ENCODE results near the gene NUDT8.
"Not testable (repeated sequence)": the region's sequence is repeated elsewhere in the genome, so short reads cannot be mapped to it uniquely, and the experiment has no call there.

- TF ChIP-seq POLR2A (IDR thresholded peaks at IDR 0.05) = not testable (repeated sequence)
- TF ChIP-seq, protein P1, sequence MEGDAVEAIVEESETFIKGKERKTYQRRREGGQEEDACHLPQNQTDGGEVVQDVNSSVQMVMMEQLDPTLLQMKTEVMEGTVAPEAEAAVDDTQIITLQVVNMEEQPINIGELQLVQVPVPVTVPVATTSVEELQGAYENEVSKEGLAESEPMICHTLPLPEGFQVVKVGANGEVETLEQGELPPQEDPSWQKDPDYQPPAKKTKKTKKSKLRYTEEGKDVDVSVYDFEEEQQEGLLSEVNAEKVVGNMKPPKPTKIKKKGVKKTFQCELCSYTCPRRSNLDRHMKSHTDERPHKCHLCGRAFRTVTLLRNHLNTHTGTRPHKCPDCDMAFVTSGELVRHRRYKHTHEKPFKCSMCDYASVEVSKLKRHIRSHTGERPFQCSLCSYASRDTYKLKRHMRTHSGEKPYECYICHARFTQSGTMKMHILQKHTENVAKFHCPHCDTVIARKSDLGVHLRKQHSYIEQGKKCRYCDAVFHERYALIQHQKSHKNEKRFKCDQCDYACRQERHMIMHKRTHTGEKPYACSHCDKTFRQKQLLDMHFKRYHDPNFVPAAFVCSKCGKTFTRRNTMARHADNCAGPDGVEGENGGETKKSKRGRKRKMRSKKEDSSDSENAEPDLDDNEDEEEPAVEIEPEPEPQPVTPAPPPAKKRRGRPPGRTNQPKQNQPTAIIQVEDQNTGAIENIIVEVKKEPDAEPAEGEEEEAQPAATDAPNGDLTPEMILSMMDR (IDR thresholded peaks at IDR 0.05) = not testable (repeated sequence)
These were observed 5.9 kb downstream of the NUDT8 start for GRCh38 chr11:67623795-67624194.
